Activated CD4-positive, alpha-beta T cell treated with anti-CD3 and anti-CD28 coated beads for 48 hours (primary cell): ENCODE results near the gene NCOA6.

Experiments used
- DNase-seq: peaks from one replicate; pipeline ENCODE4 v3.0.0-alpha.2; 2020

The NCOA6 gene

GRCh38 chr20:34701405-34702085 lies 123.9 kb downstream of the NCOA6 start:
- no peak for DNase-seq

- no peak for DNase-seq
These were observed 132.0 kb downstream of the NCOA6 start for GRCh38 chr20:34693414-34693813.

- DNase-seq: no peak
These were observed 133.6 kb downstream of the NCOA6 start for GRCh38 chr20:34691838-34692237.

GRCh38 chr20:34689486-34689885 lies 136.0 kb downstream of the NCOA6 start:
- DNase-seq: no peak

- DNase-seq: no peak
These were observed 141.8 kb downstream of the NCOA6 start for GRCh38 chr20:34683667-34684066.

GRCh38 chr20:34680586-34681175 lies 144.8 kb downstream of the NCOA6 start:
- no peak for DNase-seq

- peak; percentile 97 for DNase-seq
These were observed 148.6 kb downstream of the NCOA6 start, which contains the start of gene PIGU for GRCh38 chr20:34676642-34677373. PIGU (minus strand) TSS chr20:34677092; CDS start chr20:34677085, 7 bp downstream.

- DNase-seq: no peak
These were observed 149.3 kb downstream of the NCOA6 start for GRCh38 chr20:34675993-34676641.

GRCh38 chr20:34675561-34675960 lies 149.9 kb downstream of the NCOA6 start:
- no peak for DNase-seq

- DNase-seq: no peak
These were observed 152.0 kb downstream of the NCOA6 start for GRCh38 chr20:34673412-34673811.

GRCh38 chr20:34669094-34669493 lies 156.4 kb downstream of the NCOA6 start:
- DNase-seq: no peak
